Endodermal cell (in vitro differentiated cells): Measurements from ENCODE around the gene FGFBP3. TPM values are rescaled to one million over a fixed set of nuclear protein-coding genes. Genes with fewer than 3 reads are reported as not detected.

Experiments
- DNase-seq: peaks from one replicate; pipeline ENCODE4 v3.0.0-alpha.2; 2017
- H3K27ac ChIP-seq: 2 replicates; pipeline ENCODE4 v1.5.1; 2013; ENCODE audit warnings: mild to moderate bottlenecking, low read depth, low read length, moderate library complexity
- H3K27me3 ChIP-seq: 2 replicates; pipeline ENCODE4 v1.6.1; 2013; ENCODE audit warnings: mild to moderate bottlenecking, low read length, moderate library complexity; ENCODE audit not compliant: insufficient read depth, control insufficient read depth, poor library complexity, severe bottlenecking
- H3K36me3 ChIP-seq: 2 replicates; pipeline ENCODE4 v1.7.0; 2013; ENCODE audit warnings: mild to moderate bottlenecking, low read length, moderate library complexity; ENCODE audit not compliant: control insufficient read depth, insufficient read depth
- H3K4me1 ChIP-seq: one replicate; pipeline ENCODE4 v1.7.0; 2013; ENCODE audit warnings: low read length; ENCODE audit not compliant: control insufficient read depth, insufficient read depth
- H3K4me3 ChIP-seq: 2 replicates; pipeline ENCODE4 v1.5.1; 2013; ENCODE audit warnings: mild to moderate bottlenecking, low read length, moderate library complexity
- H3K9ac ChIP-seq: 2 replicates; pipeline ENCODE4 v1.6.1; 2013; ENCODE audit warnings: mild to moderate bottlenecking, low read length, moderate library complexity; ENCODE audit not compliant: poor library complexity, severe bottlenecking; ENCODE audit errors: extremely low read depth
- H3K9me3 ChIP-seq: 2 replicates; pipeline ENCODE4 v1.6.1; 2013; ENCODE audit warnings: mild to moderate bottlenecking, low read length, moderate library complexity; ENCODE audit not compliant: control insufficient read depth
- H3K27ac Mint-ChIP-seq: 2 replicates; pipeline ENCODE4 v1.8.0; 2020; ENCODE audit warnings: mixed read lengths
- H3K27me3 Mint-ChIP-seq: 2 replicates; pipeline ENCODE4 v1.8.0; 2021; ENCODE audit warnings: mild to moderate bottlenecking, mixed read lengths; ENCODE audit not compliant: insufficient read depth
- H3K36me3 Mint-ChIP-seq: 2 replicates; pipeline ENCODE4 v1.8.0; 2020; ENCODE audit warnings: low read depth, mixed read lengths
- H3K4me1 Mint-ChIP-seq: 2 replicates; pipeline ENCODE4 v1.8.0; 2020; ENCODE audit warnings: mixed read lengths
- H3K4me3 Mint-ChIP-seq: 2 replicates; pipeline ENCODE4 v1.8.0; 2020; ENCODE audit warnings: mild to moderate bottlenecking, moderate library complexity, mixed read lengths
- H3K9me3 Mint-ChIP-seq: 2 replicates; pipeline ENCODE4 v1.8.0; 2020; ENCODE audit warnings: mild to moderate bottlenecking, mixed read lengths
- WGBS, 2 experiments: methylation state at CpG; one replicate each; pipeline versions ENCODE4 v1.1.5 to v1.1.7; 2013; ENCODE audit warnings: missing lambda C conversion rate in 2 of 2, mixed read lengths in 1 of 2; ENCODE audit not compliant: insufficient coverage in 1 of 2, insufficient read length in 1 of 2; 5-methylcytosine and 5-hydroxymethylcytosine counted together
- long read RNA-seq, 4 experiments: library from polyadenylated mRNA in 2 of 4; library from RNA in 1 of 4; library from capped mRNA in 1 of 4; stranded (forward) in 3 of 4; unstranded in 1 of 4; transcript quantifications; one replicate each; pipeline ENCODE4 v2.0.0, GENCODE V29; 2020 to 2021; ENCODE audit warnings: inconsistent platforms in 1 of 4
- polyA plus RNA-seq, 2 experiments: library from polyadenylated mRNA; stranded (reverse); fragments of 50-300 nt; gene quantifications; one replicate each; pipeline ENCODE4 v1.2.3, GENCODE V29; 2013
- total RNA-seq, 2 donors: library from RNA; stranded (reverse); fragmentation: NEBNext Ultra II Directional in 1 of 2; extraction: Animal tissue kit (Norgen Biotek cat#: 25700) in 1 of 2; gene quantifications; 2 replicates in 1 of 2; 3 replicates in 1 of 2; pipeline ENCODE4 v1.2.1, GENCODE V29; 2021
- TF ChIP-seq, protein P1 (sequence below): fragments of 200-600 bp; sonication (generic); conservative IDR thresholded peaks from 2 replicates; pipeline ENCODE4 v1.5.0; 2021; ENCODE audit warnings: antibody characterized with exemption, mild to moderate bottlenecking

Gene FGFBP3, protein sequence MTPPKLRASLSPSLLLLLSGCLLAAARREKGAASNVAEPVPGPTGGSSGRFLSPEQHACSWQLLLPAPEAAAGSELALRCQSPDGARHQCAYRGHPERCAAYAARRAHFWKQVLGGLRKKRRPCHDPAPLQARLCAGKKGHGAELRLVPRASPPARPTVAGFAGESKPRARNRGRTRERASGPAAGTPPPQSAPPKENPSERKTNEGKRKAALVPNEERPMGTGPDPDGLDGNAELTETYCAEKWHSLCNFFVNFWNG
- total RNA-seq: 10 to 100 TPM in 1 of 2 donors, 1 to 10 TPM in 1; 4.3 to 19.0 TPM
- 471 TPM for polyA plus RNA-seq (2013, experiment 1 of 2)
- polyA plus RNA-seq (2013, experiment 2 of 2): 434 TPM
- long read RNA-seq, experiment 1, partial matches to known transcripts: 0 of 3 reads
- long read RNA-seq, experiment 1, other reads (novel, unspliced or antisense): 1 of 3 reads
- long read RNA-seq, experiment 2, partial matches to known transcripts: 0 of 4 reads
- long read RNA-seq, experiment 2, other reads (novel, unspliced or antisense): 2 of 4 reads
- long read RNA-seq, experiment 3, transcript FGFBP3-201 (2 exons, 2,545 nt): major isoform, 9 of 10 reads
- long read RNA-seq, experiment 3, partial matches to known transcripts: 0 of 10 reads
- long read RNA-seq, experiment 3, other reads (novel, unspliced or antisense): 1 of 10 reads
- long read RNA-seq, experiment 4: 0 reads

DNA sequence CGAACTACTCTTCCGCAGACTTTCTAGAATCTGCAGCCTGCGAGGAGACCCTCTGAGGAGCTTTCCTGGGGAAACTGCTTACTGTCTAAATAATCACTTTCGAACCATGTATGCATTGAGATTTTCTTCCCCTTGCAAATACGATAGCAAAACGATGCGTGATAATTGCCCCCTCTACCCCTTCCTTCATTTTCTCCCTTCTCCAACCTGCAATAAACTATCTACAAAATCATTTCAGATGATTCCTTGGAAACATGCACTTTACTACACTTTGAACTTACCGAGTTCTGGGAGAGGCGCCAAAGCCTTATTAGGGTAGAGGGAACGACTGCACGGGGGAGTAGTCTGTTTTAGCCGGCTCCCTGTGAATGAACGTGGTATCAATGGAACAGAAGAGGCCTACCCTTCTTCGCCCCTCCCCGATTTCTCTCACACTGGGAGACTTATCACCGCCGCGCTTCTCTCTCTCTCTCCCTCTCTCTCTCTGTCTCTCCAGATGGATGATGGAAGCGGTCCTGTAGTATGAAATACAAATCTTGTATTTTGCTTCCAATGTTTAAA lies at the start of gene FGFBP3:
FGFBP3 (minus strand) TSS at position 370 of the 561 bp plus-strand sequence. CDS start 517 bp downstream, outside the sequence.
- Histone ChIP-seq H3K27me3 (peaks cover 4% of the 10 kb centered on the region), H3K9me3 (no peaks in the 10 kb centered on the region), H3K36me3 (peaks cover 6% of the 10 kb centered on the region), H3K4me1 (no peaks in the 10 kb centered on the region), H3K9ac (peak within 1 kb of the TSS; percentile 27), H3K27ac (peak within 1 kb of the TSS; percentile 76), H3K4me3 (peak within 1 kb of the TSS; percentile 78)
- TF ChIP-seq, protein P1, sequence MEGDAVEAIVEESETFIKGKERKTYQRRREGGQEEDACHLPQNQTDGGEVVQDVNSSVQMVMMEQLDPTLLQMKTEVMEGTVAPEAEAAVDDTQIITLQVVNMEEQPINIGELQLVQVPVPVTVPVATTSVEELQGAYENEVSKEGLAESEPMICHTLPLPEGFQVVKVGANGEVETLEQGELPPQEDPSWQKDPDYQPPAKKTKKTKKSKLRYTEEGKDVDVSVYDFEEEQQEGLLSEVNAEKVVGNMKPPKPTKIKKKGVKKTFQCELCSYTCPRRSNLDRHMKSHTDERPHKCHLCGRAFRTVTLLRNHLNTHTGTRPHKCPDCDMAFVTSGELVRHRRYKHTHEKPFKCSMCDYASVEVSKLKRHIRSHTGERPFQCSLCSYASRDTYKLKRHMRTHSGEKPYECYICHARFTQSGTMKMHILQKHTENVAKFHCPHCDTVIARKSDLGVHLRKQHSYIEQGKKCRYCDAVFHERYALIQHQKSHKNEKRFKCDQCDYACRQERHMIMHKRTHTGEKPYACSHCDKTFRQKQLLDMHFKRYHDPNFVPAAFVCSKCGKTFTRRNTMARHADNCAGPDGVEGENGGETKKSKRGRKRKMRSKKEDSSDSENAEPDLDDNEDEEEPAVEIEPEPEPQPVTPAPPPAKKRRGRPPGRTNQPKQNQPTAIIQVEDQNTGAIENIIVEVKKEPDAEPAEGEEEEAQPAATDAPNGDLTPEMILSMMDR: no peak
- Mint-ChIP-seq H3K9me3 (no peaks in the 10 kb centered on the region), H3K4me1 (peaks cover 13% of the 10 kb centered on the region), H3K4me3 (peak within 1 kb of the TSS; percentile 75), H3K27ac (peak within 1 kb of the TSS; percentile 54), H3K36me3 (peaks cover 17% of the 10 kb centered on the region), H3K27me3 (peaks cover 9% of the 10 kb centered on the region)
- WGBS, 2 experiments: 2 to 3% methylated on average over 7 to 19 of the region's 19 CpGs
- DNase-seq: peak; percentile 83

DNA sequence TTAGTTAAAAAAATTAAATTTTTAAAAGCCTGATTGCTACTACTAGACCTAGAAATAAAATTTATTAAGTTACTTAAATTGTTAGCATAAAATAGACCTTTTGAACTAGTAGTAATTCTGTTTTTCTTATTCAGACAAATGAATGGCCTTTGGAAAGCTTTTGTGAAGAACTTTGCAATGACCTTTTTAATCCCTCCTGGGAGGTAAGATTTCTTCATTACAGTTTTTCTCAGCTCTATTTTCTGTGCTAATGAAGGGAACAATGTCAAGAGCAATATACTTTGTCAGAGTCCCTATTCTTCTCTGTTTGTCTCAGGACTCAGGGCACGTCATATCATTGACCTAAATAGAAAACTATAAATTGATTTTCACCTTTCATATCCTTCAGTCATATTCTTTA lies 47.8 kb upstream of the FGFBP3 start:
- Histone ChIP-seq H3K36me3 (peaks cover 97% of the 10 kb centered on the region), H3K27me3 (no peaks in the 10 kb centered on the region), H3K9ac (no peak overlapping the region), H3K9me3 (no peaks in the 10 kb centered on the region), H3K27ac (no peak overlapping the region), H3K4me1 (no peaks in the 10 kb centered on the region), H3K4me3 (no peak overlapping the region)
- no peak for DNase-seq
- Mint-ChIP-seq H3K27me3 (no peaks in the 10 kb centered on the region), H3K27ac (no peak overlapping the region), H3K36me3 (peaks cover 77% of the 10 kb centered on the region), H3K9me3 (no peaks in the 10 kb centered on the region), H3K4me1 (no peaks in the 10 kb centered on the region), H3K4me3 (no peak overlapping the region)
- TF ChIP-seq, protein P1: no peak
- 95% methylated on average over 1 of the region's 1 CpG; no CpG with 5 or more reads in 1 of the 2 experiments for WGBS, 2 experiments

DNA sequence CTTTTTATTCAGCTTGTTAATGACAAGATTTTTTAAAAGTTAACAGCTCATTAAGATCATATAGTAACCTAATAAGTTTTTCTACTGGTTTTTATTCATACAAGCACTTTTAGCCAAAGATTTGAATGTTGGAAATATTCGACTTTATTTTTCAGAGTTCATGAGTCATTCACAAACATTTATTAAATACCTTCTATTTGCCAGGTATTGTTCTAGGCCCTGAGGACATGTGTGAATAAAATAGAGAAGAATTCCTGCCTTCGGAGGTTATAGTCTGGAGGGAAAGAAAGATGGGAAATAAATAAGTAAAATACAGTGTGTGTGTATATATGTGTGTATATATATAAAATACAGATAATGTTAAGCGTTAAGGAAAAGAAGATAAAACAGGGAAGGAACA lies 45.8 kb upstream of the FGFBP3 start:
- Histone ChIP-seq H3K4me3 (no peak overlapping the region), H3K4me1 (no peaks in the 10 kb centered on the region), H3K27me3 (no peaks in the 10 kb centered on the region), H3K27ac (no peak overlapping the region), H3K9me3 (no peaks in the 10 kb centered on the region), H3K36me3 (peaks cover 96% of the 10 kb centered on the region), H3K9ac (no peak overlapping the region)
- Mint-ChIP-seq H3K27me3 (no peaks in the 10 kb centered on the region), H3K36me3 (peaks cover 78% of the 10 kb centered on the region), H3K4me3 (no peak overlapping the region), H3K9me3 (no peaks in the 10 kb centered on the region), H3K27ac (no peak overlapping the region), H3K4me1 (no peaks in the 10 kb centered on the region)
- no peak for DNase-seq
- 98 to 100% methylated on average over 1 to 3 of the region's 3 CpGs for WGBS, 2 experiments
- TF ChIP-seq, protein P1: no peak
